Neural progenitor cell (in vitro differentiated cells): ENCODE measurements around the gene NPTXR. TPM values are rescaled to one million over a fixed set of nuclear protein-coding genes. Genes with fewer than 3 reads are reported as not detected.

Experiments used
- DNase-seq: peaks from one replicate; pipeline ENCODE4 v3.0.0-alpha.2; 2016; ENCODE audit warnings: low spot score
- H2AFZ ChIP-seq: fragments of 200-600 bp; sonication (generic); replicated peaks from 2 replicates; pipeline ENCODE4 v1.6.1; 2016; ENCODE audit warnings: antibody characterized with exemption
- H3F3A ChIP-seq: fragments of 200-600 bp; sonication (generic); 2 replicates; pipeline ENCODE4 v1.6.1; 2016; ENCODE audit warnings: antibody characterized with exemption, low read depth
- H3K27ac ChIP-seq: fragments of 200-600 bp; sonication (generic); 2 replicates; pipeline ENCODE4 v1.5.1; 2016; ENCODE audit warnings: mild to moderate bottlenecking
- H3K27me3 ChIP-seq: fragments of 200-600 bp; sonication (generic); 2 replicates; pipeline ENCODE4 v1.6.1; 2016; ENCODE audit warnings: mild to moderate bottlenecking, moderate library complexity
- H3K36me3 ChIP-seq: fragments of 200-600 bp; sonication (generic); 2 replicates; pipeline ENCODE4 v1.5.1; 2016
- H3K4me1 ChIP-seq: fragments of 200-600 bp; sonication (generic); 2 replicates; pipeline ENCODE4 v1.6.1; 2016; ENCODE audit warnings: mixed run types
- H3K4me2 ChIP-seq: fragments of 200-600 bp; sonication (generic); 2 replicates; pipeline ENCODE4 v1.6.1; 2016
- H3K4me3 ChIP-seq: fragments of 200-600 bp; sonication (generic); 2 replicates; pipeline ENCODE4 v1.5.1; 2016
- H3K79me2 ChIP-seq: fragments of 200-600 bp; sonication (generic); 2 replicates; pipeline ENCODE4 v1.6.1; 2016; ENCODE audit warnings: low read depth
- H3K9ac ChIP-seq: fragments of 200-600 bp; sonication (generic); 2 replicates; pipeline ENCODE4 v1.6.1; 2016
- H3K9me3 ChIP-seq: fragments of 200-600 bp; sonication (generic); 2 replicates; pipeline ENCODE4 v1.5.1; 2016; ENCODE audit warnings: low read depth
- H4K20me1 ChIP-seq: fragments of 200-600 bp; sonication (generic); 2 replicates; pipeline ENCODE4 v1.6.1; 2016; ENCODE audit warnings: low read depth
- H3K27ac Mint-ChIP-seq: 3 replicates; pipeline ENCODE4 v1.8.0; 2021; ENCODE audit warnings: mixed read lengths
- H3K27me3 Mint-ChIP-seq: 2 replicates; pipeline ENCODE4 v1.8.0; 2022; ENCODE audit warnings: low read depth, mild to moderate bottlenecking, inconsistent platforms, moderate library complexity, mixed read lengths; ENCODE audit not compliant: insufficient read depth
- H3K36me3 Mint-ChIP-seq: 3 replicates; pipeline ENCODE4 v1.8.0; 2021; ENCODE audit warnings: mixed read lengths
- H3K4me1 Mint-ChIP-seq: 3 replicates; pipeline ENCODE4 v1.8.0; 2021; ENCODE audit warnings: mixed read lengths
- H3K4me3 Mint-ChIP-seq: 3 replicates; pipeline ENCODE4 v1.8.0; 2021; ENCODE audit warnings: mild to moderate bottlenecking, moderate library complexity, mixed read lengths
- H3K9me3 Mint-ChIP-seq: 3 replicates; pipeline ENCODE4 v1.8.0; 2020; ENCODE audit warnings: mixed read lengths
- CTCF ChIP-seq: fragments of 200-600 bp; sonication (generic); IDR thresholded peaks from 2 replicates; pipeline ENCODE4 v1.5.1; 2017; ENCODE audit warnings: antibody characterized with exemption, mild to moderate bottlenecking
- EZH2 ChIP-seq: fragments of 200-600 bp; sonication (generic); IDR thresholded peaks from 2 replicates; pipeline ENCODE4 v1.6.1; 2017; ENCODE audit warnings: antibody characterized with exemption, mild to moderate bottlenecking, moderate library complexity
- EZH2phosphoT487 ChIP-seq: fragments of 200-600 bp; sonication (generic); IDR thresholded peaks from 2 replicates; pipeline ENCODE4 v1.6.1; 2017; ENCODE audit warnings: antibody characterized with exemption
- total RNA-seq: library from RNA; depleted of rRNA; stranded (reverse); fragments of >200 nt; gene quantifications from 2 replicates; pipeline ENCODE4 v1.2.3, GENCODE V29; 2015; ENCODE audit warnings: low replicate concordance

NPTXR gene
- total RNA-seq, 1 donor from 2014 or later: 0.99 TPM

- no peak overlapping the region for H2AFZ ChIP-seq
- peaks cover 31% of the 10 kb centered on the region for H3K27me3 Mint-ChIP-seq
Measured at GRCh38 chr22:38853196-38853651, 9.4 kb upstream of the NPTXR start.

GRCh38 chr22:38852522-38852921 is 8.7 kb upstream of the NPTXR start:
- H4K20me1 ChIP-seq: no peaks in the 10 kb centered on the region
- H3K27me3 ChIP-seq: peaks cover 39% of the 10 kb centered on the region
- H3K79me2 ChIP-seq: no peaks in the 10 kb centered on the region
- H3K4me3 ChIP-seq: peak overlapping the region; percentile 15
- H3K9me3 ChIP-seq: no peaks in the 10 kb centered on the region
- Mint-ChIP-seq H3K4me3 (peak overlapping the region; percentile 9), H3K9me3 (no peaks in the 10 kb centered on the region), H3K36me3 (no peaks in the 10 kb centered on the region), H3K27ac (no peak overlapping the region), H3K27me3 (peaks cover 27% of the 10 kb centered on the region), H3K4me1 (peaks cover 34% of the 10 kb centered on the region)
- H3K4me1 ChIP-seq: peaks cover 15% of the 10 kb centered on the region
- TF ChIP-seq EZH2phosphoT487: peak; percentile 17
- no peak for TF ChIP-seq EZH2
- no peak for TF ChIP-seq CTCF
- H3F3A ChIP-seq: peaks cover 22% of the 10 kb centered on the region
- no peak overlapping the region for H2AFZ ChIP-seq
- H3K27ac ChIP-seq: peak overlapping the region; percentile 15
- no peak for DNase-seq
- no peak overlapping the region for H3K9ac ChIP-seq
- H3K36me3 ChIP-seq: no peaks in the 10 kb centered on the region
- H3K4me2 ChIP-seq: peak overlapping the region; percentile 68

More at GRCh38 chr22:38853196-38853651, 9.4 kb upstream of the NPTXR start:
- Mint-ChIP-seq H3K4me3 (peak overlapping the region; percentile 50), H3K9me3 (no peaks in the 10 kb centered on the region), H3K4me1 (peaks cover 36% of the 10 kb centered on the region), H3K27ac (peak overlapping the region; percentile 26), H3K36me3 (no peaks in the 10 kb centered on the region)
- DNase-seq: peak; percentile 80
- Histone ChIP-seq H3K9ac (no peak overlapping the region), H3K79me2 (no peaks in the 10 kb centered on the region), H3F3A (peaks cover 24% of the 10 kb centered on the region), H3K4me1 (peaks cover 19% of the 10 kb centered on the region), H3K4me3 (peak overlapping the region; percentile 15), H3K27ac (peak overlapping the region; percentile 15), H3K9me3 (no peaks in the 10 kb centered on the region), H3K4me2 (peak overlapping the region; percentile 68), H4K20me1 (peaks cover under 1% of the 10 kb centered on the region), H3K27me3 (peaks cover 32% of the 10 kb centered on the region), H3K36me3 (no peaks in the 10 kb centered on the region)
- TF ChIP-seq EZH2phosphoT487: no peak
- TF ChIP-seq CTCF: peak; percentile 25

- Histone ChIP-seq H3K27me3 (peaks cover 52% of the 10 kb centered on the region), H3F3A (peaks cover 22% of the 10 kb centered on the region), H3K4me3 (no peak overlapping the region), H2AFZ (no peak overlapping the region), H3K9ac (no peak overlapping the region), H3K9me3 (no peaks in the 10 kb centered on the region), H3K79me2 (no peaks in the 10 kb centered on the region), H3K36me3 (no peaks in the 10 kb centered on the region), H4K20me1 (no peaks in the 10 kb centered on the region), H3K4me2 (no peak overlapping the region), H3K4me1 (peaks cover 15% of the 10 kb centered on the region), H3K27ac (no peak overlapping the region)
- H3K27ac Mint-ChIP-seq: no peak overlapping the region
- H3K27me3 Mint-ChIP-seq: peaks cover 35% of the 10 kb centered on the region
- peak overlapping the region; percentile 63 for H3K4me3 Mint-ChIP-seq
- no peaks in the 10 kb centered on the region for H3K9me3 Mint-ChIP-seq
- TF ChIP-seq CTCF (no peak), EZH2phosphoT487 (no peak), EZH2 (no peak)
- DNase-seq: no peak
- no peaks in the 10 kb centered on the region for H3K36me3 Mint-ChIP-seq
- peaks cover 34% of the 10 kb centered on the region for H3K4me1 Mint-ChIP-seq
Measured at GRCh38 chr22:38850941-38851849, 7.4 kb upstream of the NPTXR start.
